Loucy (cell line): ENCODE results near the gene MYO5B.

Experiments used
- CTCF ChIP-seq: fragments of 200-600 bp; sonication (generic); conservative IDR thresholded peaks from 2 replicates; pipeline ENCODE4 v1.5.1; 2014; ENCODE audit warnings: mild to moderate bottlenecking, antibody characterized with exemption, low read length
- EZH2phosphoT487 ChIP-seq: fragments of 200-600 bp; IDR thresholded peaks from 2 replicates; pipeline ENCODE4 v1.6.1; 2018; ENCODE audit warnings: antibody characterized with exemption, mild to moderate bottlenecking, moderate library complexity, borderline replicate concordance

DNA sequence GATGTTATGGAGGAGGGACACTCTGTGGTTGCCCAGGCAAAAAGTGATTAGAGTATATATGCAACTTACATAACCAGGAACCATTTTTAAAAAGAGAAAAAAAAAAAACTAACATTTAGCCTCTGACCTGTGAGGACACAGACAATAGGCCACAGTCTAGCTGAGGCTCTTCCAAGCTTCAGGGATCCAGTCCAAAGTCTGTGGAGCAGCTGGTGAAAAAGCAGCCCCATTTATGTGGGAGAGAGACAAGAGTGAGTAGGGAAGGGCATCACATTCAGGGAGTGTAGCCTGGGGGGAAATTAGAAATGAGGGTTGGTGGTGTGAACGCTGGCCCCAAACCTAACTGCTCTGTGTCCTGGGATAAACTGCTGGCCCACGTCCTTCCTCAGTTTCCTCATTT is 122.8 kb downstream of the MYO5B start:
- TF ChIP-seq CTCF (no peak), EZH2phosphoT487 (no peak)
